ENCODE results near the gene VANGL2. TPM values are rescaled to one million over a fixed set of nuclear protein-coding genes. Genes with fewer than 3 reads are reported as not detected.

Gene VANGL2
- total RNA-seq, 1 donor from 2014 or later = 59.5 TPM

GRCh38 chr1:160455153-160455517 is 54.8 kb downstream of the VANGL2 start:
- Mint-ChIP-seq H3K27me3 (ENCODE audit: low read depth) (no peaks in the 10 kb centered on the region), H3K9me3 (no peaks in the 10 kb centered on the region), H3K4me3 (no peak overlapping the region), H3K36me3 (no peaks in the 10 kb centered on the region), H3K4me1 (no peaks in the 10 kb centered on the region), H3K27ac (no peak overlapping the region)
- TF ChIP-seq CTCF (IDR thresholded peaks at IDR 0.05; ENCODE audit: unreplicated experiment) = no peak
- DNase-seq (ENCODE audit: low spot score in 2 of 2, unreplicated experiment in 2 of 2) = no peak

- peaks cover 6% of the 10 kb centered on the region for H3K27me3 Mint-ChIP-seq (ENCODE audit: low read depth)
These were observed 58.7 kb downstream of the VANGL2 start for GRCh38 chr1:160459056-160459455.

DNA sequence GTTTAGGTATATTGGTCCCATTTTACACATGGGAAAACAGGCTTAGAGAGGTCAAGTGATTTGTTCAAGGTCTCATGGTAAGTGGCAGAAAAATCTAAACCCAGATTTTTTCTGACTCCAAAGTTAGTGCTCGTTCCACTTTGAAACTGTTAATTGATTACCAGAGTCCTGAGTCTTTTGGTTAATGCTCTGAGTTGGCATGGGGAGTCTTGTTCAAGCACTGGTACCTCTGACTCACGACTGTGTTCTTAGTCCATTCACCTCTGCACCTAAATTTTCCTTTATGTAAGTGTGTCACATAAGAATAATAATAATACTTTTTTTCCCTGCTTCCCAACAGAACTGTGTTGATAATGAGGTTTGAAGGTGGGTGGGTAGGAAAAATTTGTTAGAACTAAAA is 59.3 kb downstream of the VANGL2 start:
- TF ChIP-seq CTCF (IDR thresholded peaks at IDR 0.05; ENCODE audit: unreplicated experiment) = no peak
- no peaks in the 10 kb centered on the region for H3K36me3 Mint-ChIP-seq
- H3K4me1 Mint-ChIP-seq = no peaks in the 10 kb centered on the region
- H3K27ac Mint-ChIP-seq = no peak overlapping the region
- peaks cover 8% of the 10 kb centered on the region for H3K27me3 Mint-ChIP-seq (ENCODE audit: low read depth)
- DNase-seq (ENCODE audit: low spot score in 2 of 2, unreplicated experiment in 2 of 2) = no peak
- no peak overlapping the region for H3K4me3 Mint-ChIP-seq
- H3K9me3 Mint-ChIP-seq = no peaks in the 10 kb centered on the region

More at GRCh38 chr1:160459056-160459455, 58.7 kb downstream of the VANGL2 start:
- H3K4me3 Mint-ChIP-seq = no peak overlapping the region
- H3K27ac Mint-ChIP-seq = no peak overlapping the region
- no peaks in the 10 kb centered on the region for H3K4me1 Mint-ChIP-seq
- H3K36me3 Mint-ChIP-seq = no peaks in the 10 kb centered on the region
- no peaks in the 10 kb centered on the region for H3K9me3 Mint-ChIP-seq
- no peak for TF ChIP-seq CTCF (IDR thresholded peaks at IDR 0.05; ENCODE audit: unreplicated experiment)
- no peak for DNase-seq (ENCODE audit: low spot score in 2 of 2, unreplicated experiment in 2 of 2)

GRCh38 chr1:160460214-160460642 is 59.9 kb downstream of the VANGL2 start:
- Mint-ChIP-seq H3K27ac (no peak overlapping the region), H3K4me1 (no peaks in the 10 kb centered on the region), H3K27me3 (ENCODE audit: low read depth) (peaks cover 10% of the 10 kb centered on the region), H3K4me3 (no peak overlapping the region), H3K36me3 (no peaks in the 10 kb centered on the region), H3K9me3 (no peaks in the 10 kb centered on the region)
- TF ChIP-seq CTCF (IDR thresholded peaks at IDR 0.05; ENCODE audit: unreplicated experiment) = no peak
- no peak for DNase-seq (ENCODE audit: low spot score in 2 of 2, unreplicated experiment in 2 of 2)

DNA sequence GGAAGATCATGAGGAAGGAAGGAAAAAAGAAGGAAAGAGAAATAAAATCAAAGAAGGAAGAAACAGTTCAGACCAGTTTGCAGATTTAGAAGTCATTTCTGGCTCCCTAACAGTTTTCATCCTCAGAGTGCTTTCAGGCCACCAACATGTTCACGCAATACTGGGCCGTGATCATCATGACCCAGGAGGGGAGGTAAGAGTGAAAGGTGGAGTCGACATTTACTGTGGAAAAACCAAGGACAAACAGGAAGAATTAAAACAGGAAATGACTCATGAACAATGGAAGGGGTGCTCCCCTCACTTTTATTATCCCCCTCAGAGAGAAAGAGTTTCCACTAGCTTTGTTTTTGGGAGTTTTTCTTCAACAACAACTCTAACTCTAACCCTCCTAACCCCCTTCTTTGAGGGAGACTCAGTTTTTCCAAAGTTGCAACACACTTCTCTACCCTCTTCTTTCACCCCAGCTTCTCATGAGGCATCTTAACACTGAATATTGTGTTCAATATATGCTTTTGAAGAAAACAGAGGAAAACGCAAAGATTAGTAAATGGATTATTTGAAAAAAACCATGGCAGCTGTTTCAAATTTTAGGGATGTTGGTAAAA is 60.4 kb downstream of the VANGL2 start:
- no peaks in the 10 kb centered on the region for H3K9me3 Mint-ChIP-seq
- H3K27ac Mint-ChIP-seq = no peak overlapping the region
- peaks cover 13% of the 10 kb centered on the region for H3K27me3 Mint-ChIP-seq (ENCODE audit: low read depth)
- no peak for DNase-seq (ENCODE audit: low spot score in 2 of 2, unreplicated experiment in 2 of 2)
- no peaks in the 10 kb centered on the region for H3K4me1 Mint-ChIP-seq
- no peak for TF ChIP-seq CTCF (IDR thresholded peaks at IDR 0.05; ENCODE audit: unreplicated experiment)
- no peaks in the 10 kb centered on the region for H3K36me3 Mint-ChIP-seq
- H3K4me3 Mint-ChIP-seq = no peak overlapping the region

DNA sequence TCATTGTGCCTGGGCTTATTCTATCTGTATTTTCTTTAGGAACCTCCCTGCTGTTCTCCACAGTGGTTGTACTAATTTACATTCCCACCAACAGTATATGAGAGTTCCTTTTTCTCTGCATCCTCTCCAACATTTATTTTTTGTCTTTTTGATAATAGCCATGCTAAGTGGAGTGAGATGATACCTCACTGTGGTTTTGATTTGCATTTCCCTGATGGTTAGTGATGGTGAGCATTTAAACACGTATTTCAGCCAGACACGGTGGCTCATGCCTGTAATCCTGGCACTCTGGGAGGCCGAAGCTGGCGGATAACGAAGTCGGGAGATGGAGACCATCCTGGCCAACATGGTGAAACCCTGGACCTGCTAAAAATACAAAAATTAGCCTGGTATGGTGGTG is 64.8 kb downstream of the VANGL2 start:
- Mint-ChIP-seq H3K27me3 (ENCODE audit: low read depth) (peaks cover 14% of the 10 kb centered on the region), H3K4me3 (no peak overlapping the region), H3K36me3 (no peaks in the 10 kb centered on the region), H3K9me3 (no peaks in the 10 kb centered on the region), H3K4me1 (no peaks in the 10 kb centered on the region), H3K27ac (no peak overlapping the region)
- TF ChIP-seq CTCF (IDR thresholded peaks at IDR 0.05; ENCODE audit: unreplicated experiment) = no peak
- DNase-seq (ENCODE audit: low spot score in 2 of 2, unreplicated experiment in 2 of 2) = no peak
